SKM-1 (cell line): ENCODE measurements around the gene PPA1.
A peak's percentile ranks its signal among the peaks of the same experiment; 100 is the strongest.
"Not testable (repeated sequence)": the region's sequence is repeated elsewhere in the genome, so short reads cannot be mapped to it uniquely, and the experiment has no call there.

ENCODE experiments used
- DNase-seq: peaks from one replicate; lab custom pipeline; 2025; ENCODE audit not compliant: unreplicated experiment; lab: John Stamatoyannopoulos, UW

Gene PPA1

GRCh38 chr10:70175516-70175915 lies 57.7 kb downstream of the PPA1 start:
- DNase-seq, result no peak

DNA sequence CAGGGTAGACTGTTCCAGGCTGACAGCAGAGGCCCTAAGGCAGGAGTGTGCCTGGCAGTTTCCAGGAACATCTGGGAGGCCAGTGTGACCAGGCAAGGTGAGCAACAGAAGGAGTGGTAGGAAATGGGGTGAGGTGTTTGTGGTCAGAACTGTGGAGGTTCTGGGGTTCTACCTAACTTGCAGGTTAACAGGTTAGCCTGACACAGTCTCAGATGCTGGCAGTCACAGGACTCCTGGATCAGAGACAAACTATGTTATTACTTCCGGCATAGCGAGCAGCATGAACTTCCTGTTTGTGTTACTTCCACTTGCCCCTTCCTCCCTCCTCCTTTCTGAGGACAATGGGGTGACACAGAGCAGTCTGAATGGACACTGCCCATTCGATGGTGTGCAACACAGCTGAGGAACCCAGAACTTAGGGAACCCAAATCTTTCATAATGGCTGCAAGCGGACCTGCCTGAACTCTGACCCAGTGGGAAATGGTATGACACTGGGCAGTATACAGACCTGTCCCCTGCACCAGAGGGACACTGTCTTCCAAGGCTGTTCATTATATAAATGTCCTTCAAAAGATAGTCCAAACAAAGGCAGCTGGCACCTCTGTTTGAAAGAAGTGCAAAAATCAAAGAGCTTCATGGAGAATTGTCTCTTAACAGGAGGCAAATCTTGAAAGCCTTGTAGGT lies 59.0 kb downstream of the PPA1 start:
- peak; percentile 68 for DNase-seq

DNA sequence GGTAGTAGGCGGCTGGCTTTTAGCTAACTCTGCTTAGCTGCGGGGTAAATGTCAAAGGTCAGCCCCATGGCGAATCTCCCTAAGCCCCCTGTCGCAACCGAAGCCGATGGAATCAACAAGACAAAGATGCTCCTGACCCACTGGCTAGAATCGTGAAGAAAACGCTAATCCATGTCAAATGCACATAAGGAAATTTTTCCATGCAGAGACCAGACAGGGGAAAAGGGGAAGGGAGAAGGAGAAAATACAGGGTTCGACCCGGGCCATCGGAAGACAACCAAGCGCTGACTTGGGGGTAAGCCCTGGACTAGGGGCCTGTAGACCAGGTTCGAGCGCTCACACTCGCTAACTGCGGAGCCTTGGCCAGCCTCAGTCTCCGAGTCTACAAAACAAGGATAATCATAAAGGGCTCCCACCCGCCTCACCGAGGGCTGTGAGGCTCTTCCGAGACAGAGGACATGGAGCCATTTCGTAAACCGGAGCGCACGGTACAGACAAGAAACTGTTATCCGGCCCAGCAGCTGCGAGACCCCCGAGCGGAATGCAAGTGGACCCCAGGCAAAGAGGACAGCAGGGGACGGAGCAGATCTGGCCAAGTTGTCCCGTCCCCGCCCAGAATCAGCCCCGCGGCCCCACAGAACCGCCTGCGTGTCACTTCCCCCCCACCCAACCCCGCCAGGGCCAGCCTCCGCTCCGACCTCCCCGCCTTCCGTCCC lies 63.4 kb downstream of the PPA1 start:
- no peak for DNase-seq

- DNase-seq, result no peak
These were observed 64.2 kb downstream of the PPA1 start for GRCh38 chr10:70169011-70169410.

GRCh38 chr10:70167246-70167645 lies 66.0 kb downstream of the PPA1 start:
- DNase-seq, result no peak

DNA sequence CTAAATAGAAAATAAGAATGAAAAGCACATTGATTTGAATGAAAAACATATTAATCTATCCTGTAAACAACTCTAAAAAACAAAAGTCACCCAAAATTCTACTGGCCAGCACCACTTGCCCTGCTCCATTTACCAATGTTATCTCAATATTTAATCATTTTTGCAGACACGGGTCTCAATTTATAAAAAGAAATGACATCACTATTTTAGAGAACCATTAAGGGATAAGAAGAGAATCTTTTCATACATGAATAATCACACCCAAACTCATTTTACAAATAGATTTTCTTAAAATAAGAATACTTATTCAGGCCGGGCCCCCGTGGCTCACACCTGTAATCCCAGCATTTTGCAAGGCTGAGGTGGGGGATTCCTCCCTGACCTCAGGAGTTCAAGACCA lies 66.8 kb downstream of the PPA1 start:
- DNase-seq, result no peak

DNA sequence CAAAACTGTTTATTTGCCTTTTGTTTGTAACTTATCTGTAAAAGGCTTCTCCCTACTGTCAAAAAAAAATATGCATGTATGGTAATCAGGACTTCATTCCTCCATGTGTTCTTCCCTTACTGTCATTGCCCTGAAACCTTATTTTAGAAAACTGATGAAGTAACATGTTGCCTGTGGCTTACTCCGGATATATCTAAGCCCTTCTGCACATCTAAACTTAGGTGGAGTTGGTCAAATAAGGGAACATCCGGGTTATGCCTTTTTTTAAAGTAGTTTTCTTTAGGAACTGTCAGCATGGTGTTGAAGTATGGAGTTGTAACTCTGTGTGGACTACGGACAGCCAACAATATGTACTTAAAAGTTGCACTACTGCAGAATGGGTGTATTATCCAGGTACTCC lies 69.1 kb downstream of the PPA1 start:
- peak; percentile 69 for DNase-seq

DNA sequence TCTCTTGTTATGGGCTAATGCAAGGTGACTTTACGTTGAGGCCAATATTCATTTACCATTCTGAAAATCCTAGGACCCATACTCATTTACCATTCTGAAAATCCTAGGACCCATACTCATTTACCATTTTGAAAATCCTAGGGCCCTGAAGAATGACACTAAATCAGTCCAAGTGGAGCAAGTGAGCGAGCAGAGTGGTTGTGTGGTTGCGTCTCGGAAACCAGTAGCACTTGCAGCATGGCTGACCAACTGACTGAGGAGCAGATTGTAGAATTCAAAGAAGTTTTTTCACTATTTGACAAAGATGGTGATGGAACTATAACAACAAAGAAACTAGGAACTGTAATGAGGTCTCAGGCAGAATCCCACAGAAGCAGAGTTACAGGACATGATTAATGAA lies 69.8 kb downstream of the PPA1 start:
- no peak for DNase-seq

DNA sequence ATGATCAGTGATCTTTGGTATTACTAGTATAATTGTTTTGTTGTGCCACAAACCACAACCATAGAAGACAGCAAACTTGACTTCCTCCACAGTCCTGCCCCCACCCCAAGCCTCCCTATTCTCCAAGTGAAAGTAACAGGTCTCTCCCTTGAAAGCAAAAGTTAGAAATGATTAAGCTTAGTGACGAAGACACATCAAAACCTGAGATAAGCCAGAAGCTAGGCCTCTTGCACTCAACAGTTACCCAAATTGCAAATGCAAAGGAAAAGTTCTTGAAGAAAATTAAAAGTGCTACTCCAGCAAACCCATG lies 70.4 kb downstream of the PPA1 start:
- DNase-seq, result no peak

DNA sequence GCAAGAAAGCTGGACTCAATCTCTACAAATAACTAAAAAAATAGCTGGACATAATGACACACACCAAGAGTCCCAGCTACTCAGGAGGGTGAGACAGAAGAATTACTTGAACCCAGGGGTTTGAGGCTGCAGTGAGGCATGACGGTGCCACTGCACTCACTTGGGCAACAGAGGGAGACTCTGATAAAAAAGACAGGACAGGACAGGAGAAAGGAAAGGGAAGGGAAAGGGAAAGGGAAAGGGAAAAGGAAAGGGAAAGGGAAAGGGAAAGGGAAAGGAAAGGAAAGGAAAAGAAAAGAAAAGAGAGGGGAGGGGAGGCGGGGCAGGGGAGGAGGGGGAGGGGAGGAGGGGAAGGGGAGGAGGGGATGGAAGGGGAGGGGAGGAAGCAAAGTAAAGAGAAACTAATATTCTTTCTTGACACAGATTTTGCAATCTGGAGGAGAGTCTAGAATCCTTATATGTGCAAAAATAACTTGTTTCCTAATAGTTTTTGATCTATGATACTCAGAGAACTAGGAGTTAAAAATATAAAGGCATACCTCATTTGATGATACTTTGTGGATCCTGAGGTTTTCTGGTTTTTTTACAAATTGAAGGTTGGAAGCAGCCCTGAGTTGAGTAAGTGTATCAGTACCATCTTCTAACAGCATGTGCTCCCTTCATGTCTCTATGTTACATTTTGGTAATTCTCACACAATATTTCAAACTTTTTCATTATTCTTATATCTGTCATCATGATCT lies 70.9 kb downstream of the PPA1 start:
- DNase-seq, result no peak

- no peak for DNase-seq
These were observed 72.4 kb downstream of the PPA1 start for GRCh38 chr10:70160798-70161197.

DNA sequence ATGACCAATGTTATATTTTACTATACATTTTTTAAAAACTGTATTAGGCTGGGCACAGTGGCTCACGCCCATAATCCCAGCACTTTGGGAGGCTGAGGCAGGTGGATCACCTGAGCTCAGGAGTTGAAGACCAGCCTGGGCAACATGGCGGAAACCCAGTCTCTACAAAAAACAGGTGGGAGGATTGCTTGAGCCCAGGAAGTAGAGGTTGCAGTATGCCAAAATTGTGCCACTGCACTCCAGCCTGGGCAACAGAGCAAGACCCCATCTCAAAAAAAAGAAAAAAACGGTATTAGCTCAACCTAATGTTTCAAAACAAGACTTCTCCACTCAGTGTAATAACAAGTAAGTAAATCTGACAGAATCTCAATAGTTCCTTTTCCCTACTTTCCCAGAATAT lies 73.9 kb downstream of the PPA1 start:
- not testable (repeated sequence) for DNase-seq

- no peak for DNase-seq
These were observed 75.1 kb downstream of the PPA1 start for GRCh38 chr10:70158113-70158512.

DNA sequence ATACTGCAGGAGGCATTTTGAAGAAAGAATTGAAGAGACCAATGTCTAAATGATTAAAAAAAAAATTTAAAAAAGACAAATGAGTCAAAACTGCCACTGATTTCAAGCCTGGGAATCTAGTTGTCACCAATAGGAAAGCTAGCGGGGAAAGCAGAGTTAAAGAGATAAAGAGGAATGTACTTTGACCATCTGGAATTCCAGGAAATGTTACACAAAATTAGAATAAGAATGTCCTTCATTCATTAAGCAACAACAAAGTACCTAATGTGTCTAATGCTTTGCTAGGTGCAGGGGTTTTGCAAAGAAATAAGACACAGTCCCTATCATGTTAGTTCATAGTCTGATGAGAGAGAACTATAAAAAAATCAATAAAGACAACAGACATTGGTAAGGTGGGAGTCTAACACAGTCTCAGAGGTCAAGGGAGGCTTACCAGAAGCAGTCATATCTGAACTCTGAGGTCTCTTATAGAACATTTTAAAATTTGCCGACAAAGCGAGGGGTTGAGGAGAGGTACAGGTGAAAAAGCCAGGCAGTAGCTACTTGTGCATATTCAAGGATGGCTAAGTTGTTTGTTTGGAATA lies 77.9 kb downstream of the PPA1 start:
- no peak for DNase-seq
